Epidermal melanocyte (primary cell): ENCODE results near the gene DHRS13.
A peak's percentile ranks its signal among the peaks of the same experiment; 100 is the strongest.

Experiments used
- DNase-seq: peaks from one replicate; pipeline ENCODE4 v3.0.0; 2011; ENCODE audit warnings: low spot score; ENCODE audit not compliant: insufficient read length

The DHRS13 gene

GRCh38 chr17:28902819-28903545 lies at the start of gene DHRS13:
Gene DHRS13, minus strand, starts transcription at chr17:28903079. Its CDS starts 135 bp downstream, at chr17:28902944.
- peak; percentile 71 for DNase-seq

- DNase-seq: peak; percentile 98
Measured at GRCh38 chr17:28951991-28952975, 49.4 kb upstream of the DHRS13 start.

GRCh38 chr17:28951428-28951990 lies 48.6 kb upstream of the DHRS13 start, which contains the start of gene PHF12:
Gene PHF12, minus strand, starts transcription at chr17:28951518. Its CDS starts 558 bp downstream, at chr17:28950960.
- peak; percentile 86 for DNase-seq

- no peak for DNase-seq
Measured at GRCh38 chr17:28950752-28951427, 48.0 kb upstream of the DHRS13 start.

GRCh38 chr17:28950017-28950751 lies 47.3 kb upstream of the DHRS13 start:
- DNase-seq: no peak

GRCh38 chr17:28949185-28950016 lies 46.5 kb upstream of the DHRS13 start:
- no peak for DNase-seq

- DNase-seq: no peak
Measured at GRCh38 chr17:28948873-28949184, 46.0 kb upstream of the DHRS13 start.

- no peak for DNase-seq
Measured at GRCh38 chr17:28948342-28948741, 45.5 kb upstream of the DHRS13 start.

- DNase-seq: no peak
Measured at GRCh38 chr17:28947639-28948038, 44.8 kb upstream of the DHRS13 start.

GRCh38 chr17:28946239-28946638 lies 43.4 kb upstream of the DHRS13 start:
- no peak for DNase-seq

GRCh38 chr17:28944862-28945741 lies 42.2 kb upstream of the DHRS13 start:
- no peak for DNase-seq

- no peak for DNase-seq
Measured at GRCh38 chr17:28944343-28944742, 41.5 kb upstream of the DHRS13 start.

- DNase-seq: no peak
Measured at GRCh38 chr17:28942925-28943324, 40.0 kb upstream of the DHRS13 start.

GRCh38 chr17:28941251-28941650 lies 38.4 kb upstream of the DHRS13 start:
- no peak for DNase-seq

- DNase-seq: no peak
Measured at GRCh38 chr17:28940675-28941074, 37.8 kb upstream of the DHRS13 start.

- no peak for DNase-seq
Measured at GRCh38 chr17:28940142-28940541, 37.3 kb upstream of the DHRS13 start.

GRCh38 chr17:28938552-28938951 lies 35.7 kb upstream of the DHRS13 start:
- no peak for DNase-seq

- DNase-seq: no peak
Measured at GRCh38 chr17:28937044-28937729, 34.3 kb upstream of the DHRS13 start.
